Activated CD4-positive, alpha-beta T cell treated with anti-CD3 and anti-CD28 coated beads, Interleukin-2, amount 50 U/mL, for 24 hours (primary cell): ENCODE results near the gene RGL2.
A peak's percentile ranks its signal among the peaks of the same experiment; 100 is the strongest.
"Not testable (repeated sequence)": the region's sequence is repeated elsewhere in the genome, so short reads cannot be mapped to it uniquely, and the experiment has no call there.

Experiments used
- DNase-seq, 2 donors: peaks; one replicate each; pipeline ENCODE4 v3.0.0-alpha.2; 2020; ENCODE audit warnings: low read depth in 1 of 2, low spot score in 1 of 2

RGL2 gene

GRCh38 chr6:33298773-33299236, at the start of gene RGL2:
Gene RGL2, minus strand, starts transcription at chr6:33298942. Its CDS starts 332 bp downstream, at chr6:33298610.
- no peak for DNase-seq

DNA sequence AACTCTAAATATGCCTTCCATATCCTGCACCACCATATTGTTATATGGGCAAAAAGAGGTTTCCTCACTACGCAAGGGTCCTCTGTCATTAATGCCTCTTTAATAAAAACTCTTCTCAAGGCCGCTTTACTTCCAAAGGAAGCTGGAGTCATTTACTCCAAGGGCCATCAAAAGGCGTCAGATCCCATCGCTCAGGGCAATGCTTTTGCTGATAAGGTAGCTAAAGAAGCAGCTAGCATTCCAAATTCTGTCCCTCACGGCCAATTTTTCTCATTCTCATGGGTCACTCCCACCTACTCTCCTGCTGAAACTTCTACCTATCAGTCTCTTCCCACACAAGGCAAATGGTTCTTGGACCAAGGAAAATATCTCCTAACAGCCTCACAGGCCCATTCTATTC, 49.1 kb upstream of the RGL2 start:
- DNase-seq, result no peak

GRCh38 chr6:33346972-33347371, 48.2 kb upstream of the RGL2 start:
- DNase-seq, result not testable (repeated sequence)

GRCh38 chr6:33344701-33345697, 46.3 kb upstream of the RGL2 start:
- DNase-seq, result peak; percentile 27 to 65

DNA sequence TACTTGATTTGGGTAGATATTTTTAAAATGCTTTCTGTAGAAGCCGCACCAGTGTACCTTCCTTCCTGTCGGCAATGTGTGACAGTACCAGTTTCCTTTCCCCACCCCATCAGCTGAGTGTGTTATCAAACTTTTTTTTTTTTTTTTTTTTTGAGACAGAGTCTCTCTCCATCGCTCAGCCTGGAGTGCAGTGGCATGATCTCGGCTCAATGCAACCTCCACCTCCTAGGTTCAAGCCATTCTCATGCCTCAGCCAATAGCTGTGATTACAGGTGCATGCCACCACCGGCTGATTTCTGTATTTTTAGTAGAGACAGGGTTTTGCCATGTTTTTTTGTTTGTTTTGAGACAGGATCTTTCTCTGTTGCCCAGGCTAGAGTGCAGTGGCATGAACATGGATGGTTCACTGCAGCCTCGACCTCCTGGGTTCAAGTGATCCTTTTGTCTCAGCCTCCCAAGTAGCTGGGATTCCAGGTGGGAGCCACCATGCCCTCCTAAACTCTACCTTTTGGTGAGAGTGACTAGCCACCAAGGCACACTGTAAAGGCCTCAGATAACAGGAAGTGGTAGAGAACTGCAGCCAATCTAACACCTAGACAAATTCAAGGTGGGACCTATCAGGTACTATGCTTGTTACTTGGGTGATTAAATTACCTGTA, 45.3 kb upstream of the RGL2 start:
- DNase-seq, result peak in 1 of 2 donors; percentile 40

- not testable (repeated sequence) for DNase-seq
Observed at GRCh38 chr6:33343606-33343952, 44.8 kb upstream of the RGL2 start.

DNA sequence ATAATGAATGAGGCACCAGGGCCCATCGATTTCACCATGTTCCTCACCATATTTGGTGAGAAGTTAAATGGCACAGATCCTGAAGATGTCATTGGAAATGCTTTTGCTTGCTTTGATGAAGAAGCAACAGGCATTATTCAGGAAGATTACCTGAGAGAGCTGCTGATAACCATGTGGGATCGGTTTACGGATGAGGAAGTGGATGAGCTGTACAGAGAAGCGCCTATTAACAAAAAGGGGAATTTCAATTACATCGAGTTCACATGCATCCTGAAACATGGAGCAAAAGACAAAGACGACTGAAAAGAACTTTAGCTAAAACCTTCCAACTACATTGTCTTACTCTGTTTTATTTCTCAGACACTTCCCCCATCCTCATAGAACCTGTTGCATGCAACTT, 40.5 kb upstream of the RGL2 start:
- DNase-seq, result no peak

GRCh38 chr6:33336495-33336894, 37.8 kb upstream of the RGL2 start:
- no peak for DNase-seq

- no peak for DNase-seq
Observed at GRCh38 chr6:33335916-33336315, 37.2 kb upstream of the RGL2 start.

DNA sequence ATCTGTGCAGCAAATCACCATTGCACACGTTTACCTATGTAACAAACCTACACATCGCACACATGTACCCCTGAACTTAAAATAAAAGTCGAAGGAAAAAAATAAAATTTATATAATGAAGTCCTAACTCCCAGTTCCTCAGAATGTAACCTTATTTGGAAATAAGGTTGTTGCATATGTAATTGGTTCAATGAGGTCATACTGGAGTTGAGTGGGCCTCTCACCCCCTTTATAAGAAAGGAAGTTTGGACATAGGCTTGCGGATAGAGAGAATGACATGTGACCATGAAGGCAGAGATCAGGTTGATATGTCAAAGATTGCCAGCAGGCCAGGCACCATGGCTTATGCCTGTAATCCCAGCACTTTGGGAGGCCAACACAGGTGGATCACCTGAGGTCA, 34.9 kb upstream of the RGL2 start:
- DNase-seq, result no peak

DNA sequence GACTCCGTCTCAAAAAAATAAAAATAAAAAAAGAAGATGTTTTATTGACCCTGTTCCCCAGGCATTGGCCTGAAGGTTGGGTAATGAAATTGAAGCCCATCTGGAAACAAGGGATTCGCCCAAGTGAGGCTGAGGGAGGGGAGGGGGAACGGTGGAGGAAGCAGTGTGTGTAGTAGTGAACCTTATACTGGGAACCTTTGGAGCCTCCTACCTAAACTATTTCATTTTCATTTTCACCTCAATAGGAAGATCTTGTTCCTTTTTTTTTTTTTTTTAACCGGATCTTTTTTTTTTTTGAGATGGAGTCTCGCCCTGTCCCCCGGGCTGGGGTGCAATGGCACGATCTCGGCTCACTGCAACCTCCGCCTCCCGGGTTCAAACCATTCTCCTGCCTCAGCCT, 32.0 kb upstream of the RGL2 start:
- DNase-seq, result no peak

DNA sequence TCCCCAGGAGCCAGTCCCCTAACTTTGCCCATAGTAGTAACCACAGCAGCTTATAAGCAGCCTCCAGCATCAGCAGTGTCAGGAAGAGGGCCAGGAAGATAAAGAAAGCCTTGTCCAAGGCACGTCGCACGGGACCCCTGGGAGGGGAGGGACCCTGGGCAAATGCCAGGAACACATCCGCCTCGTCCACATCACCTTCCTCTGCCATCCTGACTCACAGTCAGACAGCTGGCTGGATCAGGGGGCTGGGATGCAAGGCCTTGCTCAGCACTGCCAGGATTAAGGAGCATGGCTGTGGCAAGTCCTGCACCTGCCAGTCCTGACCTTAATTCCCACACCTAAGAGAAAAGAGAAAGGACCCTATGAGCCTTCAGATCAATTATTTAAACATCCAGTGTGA, 30.3 kb upstream of the RGL2 start:
- no peak for DNase-seq

DNA sequence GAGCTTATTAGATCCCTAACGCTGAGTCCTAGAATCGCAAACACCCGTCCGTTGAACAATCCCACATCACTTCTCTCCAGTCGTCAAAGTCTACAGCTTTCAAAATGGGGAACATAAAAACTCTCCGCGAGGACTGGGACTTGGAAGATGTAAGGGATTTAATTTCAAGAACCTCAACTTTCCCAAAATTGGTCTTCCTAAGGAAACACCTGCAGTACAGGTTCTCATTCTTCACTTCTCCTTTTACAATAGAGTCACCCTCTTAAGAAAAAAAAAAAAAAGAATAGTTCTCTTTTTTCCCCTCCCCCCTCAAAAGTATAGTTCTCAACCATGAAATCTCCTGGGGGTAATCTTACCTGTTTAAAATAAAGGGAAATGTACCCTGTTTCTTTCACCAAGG, 25.4 kb upstream of the RGL2 start:
- no peak for DNase-seq

- DNase-seq, result no peak
Observed at GRCh38 chr6:33323623-33323948, 24.8 kb upstream of the RGL2 start.

GRCh38 chr6:33321227-33321626, 22.5 kb upstream of the RGL2 start:
- no peak for DNase-seq

DNA sequence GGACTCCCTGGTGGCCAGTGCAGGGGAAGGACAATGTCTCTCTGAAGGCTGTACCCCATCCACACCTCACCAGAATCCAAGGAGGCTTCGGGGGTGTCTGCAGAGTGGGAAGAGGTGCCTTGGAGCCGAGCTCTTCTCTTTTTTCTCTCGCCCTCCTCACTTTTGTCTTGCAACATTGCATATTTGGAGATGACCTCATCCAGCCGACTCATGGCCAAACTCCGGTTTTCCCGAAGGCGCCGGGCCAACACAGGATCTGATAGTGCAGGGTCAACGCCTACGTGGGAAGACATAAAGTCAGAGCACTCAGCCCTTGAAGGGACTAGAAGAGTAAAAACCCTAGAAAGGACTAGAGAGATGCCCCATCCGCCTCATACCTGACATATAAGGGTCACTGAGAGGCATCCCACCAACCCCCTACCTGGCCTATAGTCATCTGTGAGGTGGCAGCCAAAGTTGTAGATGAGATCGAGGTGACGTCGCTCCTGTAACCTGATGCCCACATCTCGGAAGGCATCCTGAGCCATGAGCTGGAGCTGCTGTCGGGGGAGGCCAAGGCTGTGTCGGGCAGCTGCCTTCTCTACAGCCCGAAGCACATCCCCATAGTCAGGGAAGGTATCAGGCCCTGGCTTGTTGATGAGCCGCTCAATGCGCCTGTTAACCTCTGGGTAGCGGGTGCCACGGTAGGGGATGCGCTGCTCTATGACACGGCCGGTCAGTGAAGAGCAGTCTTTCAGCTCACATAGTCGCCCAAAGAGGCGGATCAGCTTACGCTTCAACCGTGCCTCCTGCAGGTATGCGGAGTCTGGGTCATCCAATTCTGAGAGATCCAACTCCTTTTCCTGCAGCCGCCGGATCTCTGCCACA, 21.8 kb upstream of the RGL2 start:
- no peak for DNase-seq

DNA sequence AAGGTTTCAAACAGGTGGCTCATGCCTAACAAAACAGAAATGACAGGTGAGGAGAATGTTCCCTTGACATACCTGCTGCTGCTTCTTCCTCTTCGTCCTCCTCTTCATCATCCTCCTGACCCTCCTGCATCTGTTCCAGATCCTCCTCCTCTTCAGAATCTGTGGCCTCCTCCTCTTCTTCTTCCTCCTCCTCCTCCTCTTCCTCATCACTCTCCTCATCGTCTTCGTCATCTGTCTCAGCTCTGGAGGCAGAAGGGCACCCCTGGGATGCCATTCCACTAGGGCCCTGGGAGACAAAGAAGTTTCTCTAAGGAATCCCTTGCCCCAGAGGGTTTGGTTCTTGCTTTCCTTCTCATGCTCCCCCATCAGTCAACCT, 21.2 kb upstream of the RGL2 start:
- no peak for DNase-seq

GRCh38 chr6:33318426-33319073, 19.8 kb upstream of the RGL2 start:
- no peak for DNase-seq

DNA sequence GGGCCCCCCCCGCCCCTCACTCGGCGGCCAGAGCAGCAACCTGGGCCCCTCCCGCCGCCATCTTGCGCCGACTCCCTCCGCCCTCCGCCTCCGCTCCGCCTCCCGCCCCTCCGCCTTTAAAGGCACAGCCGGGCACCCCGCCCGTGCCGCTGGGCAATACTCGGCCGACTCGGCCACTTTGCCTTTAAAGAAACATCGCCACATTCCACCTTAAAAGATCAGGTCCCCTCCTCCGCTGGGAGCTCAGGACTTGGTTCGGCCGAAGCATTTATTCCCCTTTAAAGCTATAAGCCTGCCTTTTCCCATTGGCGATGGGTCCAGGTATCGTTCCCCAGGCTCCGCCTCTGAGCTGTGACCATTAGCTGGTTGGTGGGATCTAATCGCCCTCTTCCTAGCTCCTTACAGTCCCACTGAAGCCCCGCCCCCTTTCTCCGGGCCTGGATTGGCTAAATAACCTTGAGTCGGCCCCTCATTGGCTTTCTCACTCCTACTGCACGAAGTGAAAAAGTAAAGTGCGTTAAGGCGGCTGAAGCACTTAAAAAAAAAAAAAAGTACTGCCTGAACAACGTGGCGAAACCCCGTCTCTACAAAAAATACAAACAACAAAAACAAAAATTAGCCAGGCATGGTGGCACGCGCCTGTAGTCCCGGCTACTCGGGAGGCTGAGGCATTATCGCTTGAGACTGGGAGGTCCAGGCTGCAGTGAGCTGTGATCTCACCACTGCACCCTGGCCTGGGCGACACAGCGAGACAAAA, 19.1 kb upstream of the RGL2 start, which contains the start of gene ZBTB22:
Gene ZBTB22 (minus strand): TSS at position 76 of the 757 bp plus-strand sequence. CDS start 828 bp downstream, outside the sequence.
- DNase-seq, result peak; percentile 91 to 95

DNA sequence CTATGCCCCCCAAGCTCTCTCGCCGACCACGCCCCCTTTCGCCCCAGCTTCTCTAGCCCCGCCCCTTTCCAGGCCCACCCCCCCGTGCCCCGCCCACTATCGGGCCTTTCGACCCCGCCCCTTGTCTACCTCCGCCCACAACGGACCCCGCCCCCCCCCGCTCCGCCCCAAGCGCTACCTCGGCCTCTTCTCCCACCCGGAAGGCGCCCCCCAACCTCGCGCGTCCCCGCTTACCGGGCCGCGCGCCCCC, 18.6 kb upstream of the RGL2 start:
- no peak for DNase-seq
